ENCODE data around the gene MGAT5.

The MGAT5 gene

GRCh38 chr2:134269972-134270735, 16.3 kb downstream of the MGAT5 start:
- no peak for TF ChIP-seq CTCF (IDR thresholded peaks at IDR 0.05; ENCODE audit: low read depth, low read length, missing control alignments)
- no peak for DNase-seq

GRCh38 chr2:134271758-134272157, 17.9 kb downstream of the MGAT5 start:
- H3K27ac ChIP-seq: no peak overlapping the region
- H3K36me3 ChIP-seq (replicated peaks): no peaks in the 10 kb centered on the region
- no peak for DNase-seq
- no peak overlapping the region for H3K4me3 ChIP-seq (ENCODE audit: low read depth, low read length)
- H3K27me3 ChIP-seq (replicated peaks): no peaks in the 10 kb centered on the region
- no peak for TF ChIP-seq CTCF (IDR thresholded peaks at IDR 0.05; ENCODE audit: low read depth, low read length, missing control alignments)
- in situ Hi-C loops (cut with HindIII; ENCODE audit: low pct_ligation_motif_present, low sequenced_read_pairs): no loop called here

More at GRCh38 chr2:134269972-134270735, 16.3 kb downstream of the MGAT5 start:
- in situ Hi-C loops (cut with HindIII; ENCODE audit: low pct_ligation_motif_present, low sequenced_read_pairs): no loop called here
- H3K27ac ChIP-seq: no peak overlapping the region
- no peaks in the 10 kb centered on the region for H3K27me3 ChIP-seq (replicated peaks)
- no peak overlapping the region for H3K4me3 ChIP-seq (ENCODE audit: low read depth, low read length)
- no peaks in the 10 kb centered on the region for H3K36me3 ChIP-seq (replicated peaks)

- no peaks in the 10 kb centered on the region for H3K36me3 ChIP-seq (replicated peaks)
- TF ChIP-seq CTCF (IDR thresholded peaks at IDR 0.05; ENCODE audit: low read depth, low read length, missing control alignments): no peak
- no peak overlapping the region for H3K4me3 ChIP-seq (ENCODE audit: low read depth, low read length)
- in situ Hi-C loops (cut with HindIII; ENCODE audit: low pct_ligation_motif_present, low sequenced_read_pairs): no loop called here
- H3K27me3 ChIP-seq (replicated peaks): no peaks in the 10 kb centered on the region
- DNase-seq: no peak
- H3K27ac ChIP-seq: no peak overlapping the region
Observed at GRCh38 chr2:134272806-134273205, 18.9 kb downstream of the MGAT5 start.

- Histone ChIP-seq H3K36me3 (replicated peaks) (no peaks in the 10 kb centered on the region), H3K27ac (no peak overlapping the region), H3K4me3 (ENCODE audit: low read depth, low read length) (no peak overlapping the region), H3K27me3 (replicated peaks) (no peaks in the 10 kb centered on the region)
- in situ Hi-C loops (cut with HindIII; ENCODE audit: low pct_ligation_motif_present, low sequenced_read_pairs): no loop called here
- no peak for TF ChIP-seq CTCF (IDR thresholded peaks at IDR 0.05; ENCODE audit: low read depth, low read length, missing control alignments)
- no peak for DNase-seq
Observed at GRCh38 chr2:134273256-134273983, 19.5 kb downstream of the MGAT5 start.

- no peaks in the 10 kb centered on the region for H3K27me3 ChIP-seq (replicated peaks)
- no peak for DNase-seq
- no peak overlapping the region for H3K27ac ChIP-seq
- no peak overlapping the region for H3K4me3 ChIP-seq (ENCODE audit: low read depth, low read length)
- no peak for TF ChIP-seq CTCF (IDR thresholded peaks at IDR 0.05; ENCODE audit: low read depth, low read length, missing control alignments)
- in situ Hi-C loops (cut with HindIII; ENCODE audit: low pct_ligation_motif_present, low sequenced_read_pairs): no loop called here
- H3K36me3 ChIP-seq (replicated peaks): no peaks in the 10 kb centered on the region
Observed at GRCh38 chr2:134274121-134274520, 20.2 kb downstream of the MGAT5 start.

All from brain microvascular endothelial cell (primary cell).